B cell (primary cell): Measurements from ENCODE around the gene BIK. TPM values are rescaled to one million over a fixed set of nuclear protein-coding genes. Genes with fewer than 3 reads are reported as not detected.
"Not testable (repeated sequence)": the region's sequence is repeated elsewhere in the genome, so short reads cannot be mapped to it uniquely, and the experiment has no call there.

Experiments used
- ATAC-seq: fragments of 200-7000 bp; cut with Tn5 transposase; one replicate; pipeline ENCODE4 v1.10.0; 2021; ENCODE audit warnings: low read depth, mild to moderate bottlenecking, moderate number of reproducible peaks, moderate library complexity
- CTCF ChIA-PET: fragments of 350-600 bp; sonication (Branson Sonifier 250); formaldehyde crosslinking; loops from one replicate; lab custom pipeline; 2021; ENCODE audit warnings: antibody characterized with exemption, inconsistent platforms; lab: Charles Lee
- POLR2A ChIA-PET: fragments of 350-600 bp; sonication (Branson Sonifier 250); formaldehyde crosslinking; loops from one replicate; lab custom pipeline; 2021; ENCODE audit warnings: antibody characterized with exemption; lab: Charles Lee
- DNase-seq: peaks from one replicate; pipeline ENCODE4 v3.0.0; 2013
- H2AFZ ChIP-seq: 2 replicates; pipeline ENCODE4 v1.6.1; 2012; ENCODE audit warnings: mild to moderate bottlenecking, low read depth, low read length; ENCODE audit not compliant: insufficient read depth, poor library complexity, severe bottlenecking
- H3K27ac ChIP-seq, 2 donors: 1 replicate in 1 of 2; 2 replicates in 1 of 2; pipeline ENCODE4 v1.5.1; 2012 to 2013; ENCODE audit warnings: low read length in 2 of 2, mild to moderate bottlenecking in 2 of 2, moderate library complexity in 1 of 2
- H3K27me3 ChIP-seq, 4 experiments: fragments of 200-600 bp in 1 of 4; sonication (generic) in 1 of 4; replicated peaks in 1 of 4; 1 replicate in 2 of 4; 2 replicates in 2 of 4; pipeline versions ENCODE4 v1.6.1 to v1.7.0; 2013 to 2016; ENCODE audit warnings: low read length in 3 of 4, mild to moderate bottlenecking in 2 of 4, mixed read lengths in 1 of 4, moderate library complexity in 1 of 4; ENCODE audit not compliant: insufficient read depth in 4 of 4, control insufficient read depth in 3 of 4; ENCODE audit errors: control extremely low read depth in 1 of 4
- H3K36me3 ChIP-seq, 2 experiments: replicated peaks in 1 of 2; 1 replicate in 1 of 2; 2 replicates in 1 of 2; pipeline versions ENCODE4 v1.6.1 to v1.7.1; 2013; ENCODE audit warnings: low read length in 1 of 2; ENCODE audit not compliant: insufficient read depth in 2 of 2, control insufficient read depth in 1 of 2; ENCODE audit errors: control extremely low read depth in 1 of 2, extremely low read depth in 1 of 2
- H3K4me1 ChIP-seq, 2 donors: fragments of 200-600 bp in 1 of 2; sonication (generic) in 1 of 2; 1 replicate in 1 of 2; 2 replicates in 1 of 2; pipeline versions ENCODE4 v1.5.1 to v1.6.1; 2013 to 2017; ENCODE audit warnings: low read length in 2 of 2; ENCODE audit not compliant: control insufficient read depth in 2 of 2, insufficient read depth in 2 of 2
- H3K4me2 ChIP-seq: replicated peaks from 2 replicates; pipeline ENCODE3; 2012; ENCODE audit warnings: mild to moderate bottlenecking, low read depth, low read length; ENCODE audit not compliant: poor library complexity, severe bottlenecking
- H3K4me3 ChIP-seq, 5 experiments: fragments of 200-600 bp in 1 of 5; sonication (generic) in 1 of 5; 1 replicate in 3 of 5; 2 replicates in 2 of 5; pipeline versions ENCODE4 v1.5.1 to v1.7.0; 2011 to 2016; ENCODE audit warnings: low read length in 4 of 5, mild to moderate bottlenecking in 4 of 5, low read depth in 2 of 5, control low read depth in 1 of 5, moderate library complexity in 1 of 5; ENCODE audit not compliant: insufficient read depth in 1 of 5; ENCODE audit errors: control extremely low read depth in 1 of 5, extremely low read depth in 1 of 5
- H3K79me2 ChIP-seq: fragments of 200-600 bp; sonication (generic); one replicate; pipeline ENCODE4 v1.6.0; 2016; ENCODE audit warnings: low read length; ENCODE audit not compliant: control insufficient read depth, insufficient read depth
- H3K9ac ChIP-seq: fragments of 200-600 bp; sonication (generic); 2 replicates; pipeline ENCODE4 v1.6.1; 2017; ENCODE audit warnings: mild to moderate bottlenecking, low read length, moderate library complexity
- H3K9me3 ChIP-seq, 3 donors: one replicate each; pipeline versions ENCODE4 v1.6.1 to v1.7.1; 2013; ENCODE audit warnings: low read length in 2 of 3; ENCODE audit not compliant: control insufficient read depth in 2 of 3, insufficient read depth in 1 of 3; ENCODE audit errors: control extremely low read depth in 1 of 3
- H4K20me1 ChIP-seq: 2 replicates; pipeline ENCODE4 v1.6.0; 2012; ENCODE audit warnings: mild to moderate bottlenecking, low read length; ENCODE audit not compliant: insufficient read depth, control insufficient read depth, poor library complexity, severe bottlenecking
- H3K27ac Mint-ChIP-seq: one replicate; pipeline ENCODE4 v1.8.0; 2021; ENCODE audit warnings: mixed read lengths
- H3K27me3 Mint-ChIP-seq: one replicate; pipeline ENCODE4 v1.8.0; 2021; ENCODE audit warnings: mixed read lengths
- H3K4me1 Mint-ChIP-seq: one replicate; pipeline ENCODE4 v1.8.0; 2021; ENCODE audit warnings: mixed read lengths
- H3K4me3 Mint-ChIP-seq: one replicate; pipeline ENCODE4 v1.8.0; 2021; ENCODE audit warnings: mixed read lengths
- H3K9me3 Mint-ChIP-seq: one replicate; pipeline ENCODE4 v1.8.0; 2022; ENCODE audit warnings: mixed read lengths; ENCODE audit not compliant: insufficient read depth
- WGBS: methylation state at CpG from one replicate; pipeline ENCODE4 v1.1.5; 2013; ENCODE audit warnings: missing lambda C conversion rate; ENCODE audit not compliant: insufficient coverage; 5-methylcytosine and 5-hydroxymethylcytosine counted together
- intact Hi-C: fragments of 100-400 bp; cut with micrococcal nuclease; formaldehyde crosslinking; loops from one replicate; pipeline ENCODE4 v1.10.0; 2022
- polyA plus RNA-seq: library from polyadenylated mRNA; depleted of rRNA; stranded (reverse); fragments of >200 nt; gene quantifications from 2 replicates; pipeline ENCODE4 v1.2.3, GENCODE V29; 2012
- total RNA-seq, 2 donors: library from RNA; stranded (reverse); fragments of 120-200 nt in 1 of 2; gene quantifications; 1 replicate in 1 of 2; 2 replicates in 1 of 2; pipeline versions ENCODE4 v1.2.3 to v1.2.4, GENCODE V29; 2013 to 2022

BIK gene
- total and polyA plus RNA-seq, 2 donors (not counting 1 experiment from before 2014, with no cell fraction given), result 1.3 to 2.7 TPM

DNA sequence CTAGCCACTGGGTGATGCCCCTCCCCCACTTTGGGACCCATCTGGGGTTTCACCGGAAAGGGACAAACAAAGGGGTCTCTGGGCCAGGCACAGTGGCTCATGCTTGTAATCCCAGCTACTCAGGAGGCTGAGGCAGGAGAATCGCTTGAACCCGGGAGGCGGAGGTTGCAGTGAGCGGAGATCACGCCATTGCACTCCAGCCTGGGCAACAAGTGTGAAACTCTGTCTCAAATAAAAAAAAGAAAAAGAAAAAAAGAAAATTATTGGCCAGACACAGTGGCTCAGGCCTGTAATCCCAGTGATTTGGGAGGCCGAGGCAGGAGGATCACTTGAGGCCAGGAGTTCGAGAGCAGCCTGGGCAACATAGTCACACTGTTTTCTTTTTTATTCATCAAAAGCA, 34.8 kb downstream of the BIK start:
- H3K4me3 Mint-ChIP-seq, DNase-seq, H3K27me3 ChIP-seq, H3K9ac ChIP-seq, H3K27ac Mint-ChIP-seq, H3K27me3 Mint-ChIP-seq, H3K36me3 ChIP-seq, H4K20me1 ChIP-seq, H3K9me3 Mint-ChIP-seq, H2AFZ ChIP-seq, intact Hi-C loops, CTCF ChIA-PET, H3K4me3 ChIP-seq, H3K27ac ChIP-seq, H3K4me2 ChIP-seq, ATAC-seq, H3K9me3 ChIP-seq: not testable (repeated sequence)
- H3K79me2 ChIP-seq, result peaks cover 13% of the 10 kb centered on the region
- peaks cover 40% of the 10 kb centered on the region for H3K4me1 Mint-ChIP-seq
- 100% methylated on average over 5 of the region's 8 CpGs for WGBS
- POLR2A ChIA-PET, result interaction anchor here (0.6 kb wide), 2 partner anchors 40 to 247 kb away, joined by 3 to 4 read pairs; no protein-coding TSS in a partner anchor
- peaks cover 37 to 54% of the 10 kb centered on the region in 2 donors for H3K4me1 ChIP-seq

GRCh38 chr22:43146332-43146731, 35.8 kb downstream of the BIK start:
- H3K9ac ChIP-seq, H3K4me3 Mint-ChIP-seq, H3K4me3 ChIP-seq, ATAC-seq, H4K20me1 ChIP-seq, H3K9me3 Mint-ChIP-seq, H3K27me3 ChIP-seq, DNase-seq, H3K36me3 ChIP-seq, intact Hi-C loops, H3K27me3 Mint-ChIP-seq, H2AFZ ChIP-seq, H3K9me3 ChIP-seq: not testable (repeated sequence)
- Histone ChIP-seq H3K4me2 (peak overlapping the region; percentile 72), H3K27ac (peak overlapping the region; percentile 41 to 47), H3K79me2 (peaks cover 16% of the 10 kb centered on the region), H3K4me1 (peaks cover 42 to 62% of the 10 kb centered on the region in 2 donors)
- H3K4me1 Mint-ChIP-seq, result peaks cover 42% of the 10 kb centered on the region
- ChIA-PET POLR2A (interaction anchor here (0.6 kb wide), 1 partner anchor 88 kb away, joined by 3 read pairs; no protein-coding TSS in a partner anchor), CTCF (interaction anchor here (1.0 to 1.6 kb wide), 2 partner anchors 10 to 29 kb away, joined by 4 to 7 read pairs; no protein-coding TSS in a partner anchor)
- H3K27ac Mint-ChIP-seq, result peak overlapping the region; percentile 61
- 81% methylated on average over 12 of the region's 15 CpGs for WGBS
